GM21529 (cell line): ENCODE data around the gene ARHGEF38.
A peak's percentile ranks its signal among the peaks of the same experiment; 100 is the strongest.

Source experiments
- ATAC-seq: cut with Tn5 transposase; IDR thresholded peaks from one replicate; pipeline ENCODE4 v1.9.1; 2021; ENCODE audit not compliant: unreplicated experiment

Gene ARHGEF38

GRCh38 chr4:105551965-105552746 lies at the start of gene ARHGEF38:
ARHGEF38 (plus strand) TSS chr4:105552620; CDS start chr4:105552766, 146 bp downstream.
- no peak for ATAC-seq

GRCh38 chr4:105503484-105503883 lies 48.9 kb upstream of the ARHGEF38 start:
- no peak for ATAC-seq

GRCh38 chr4:105504744-105505143 lies 47.7 kb upstream of the ARHGEF38 start:
- ATAC-seq = no peak

GRCh38 chr4:105509291-105509690 lies 43.1 kb upstream of the ARHGEF38 start:
- ATAC-seq = peak; percentile 94

- no peak for ATAC-seq
Observed at GRCh38 chr4:105509714-105510113, 42.7 kb upstream of the ARHGEF38 start.

- no peak for ATAC-seq
Observed at GRCh38 chr4:105510245-105510644, 42.2 kb upstream of the ARHGEF38 start.

- ATAC-seq = peak; percentile 79
Observed at GRCh38 chr4:105520819-105521790, 31.3 kb upstream of the ARHGEF38 start.

- ATAC-seq = no peak
Observed at GRCh38 chr4:105526656-105527055, 25.8 kb upstream of the ARHGEF38 start.

GRCh38 chr4:105527081-105527480 lies 25.3 kb upstream of the ARHGEF38 start:
- ATAC-seq = no peak

- no peak for ATAC-seq
Observed at GRCh38 chr4:105536601-105537000, 15.8 kb upstream of the ARHGEF38 start.

GRCh38 chr4:105541420-105541819 lies 11.0 kb upstream of the ARHGEF38 start:
- no peak for ATAC-seq

- no peak for ATAC-seq
Observed at GRCh38 chr4:105542039-105542438, 10.4 kb upstream of the ARHGEF38 start.

GRCh38 chr4:105543346-105543745 lies 9.1 kb upstream of the ARHGEF38 start:
- ATAC-seq = no peak

GRCh38 chr4:105543881-105544280 lies 8.5 kb upstream of the ARHGEF38 start:
- no peak for ATAC-seq

GRCh38 chr4:105544520-105545286 lies 7.7 kb upstream of the ARHGEF38 start:
- no peak for ATAC-seq

GRCh38 chr4:105546086-105546485 lies 6.3 kb upstream of the ARHGEF38 start:
- no peak for ATAC-seq

- no peak for ATAC-seq
Observed at GRCh38 chr4:105547769-105548168, 4.7 kb upstream of the ARHGEF38 start.

- no peak for ATAC-seq
Observed at GRCh38 chr4:105548483-105548882, 3.9 kb upstream of the ARHGEF38 start.

GRCh38 chr4:105550641-105551040 lies 1.8 kb upstream of the ARHGEF38 start:
- ATAC-seq = no peak

GRCh38 chr4:105555409-105555808 lies 3.0 kb downstream of the ARHGEF38 start:
- no peak for ATAC-seq

GRCh38 chr4:105556206-105556605 lies 3.8 kb downstream of the ARHGEF38 start:
- ATAC-seq = no peak
